Transverse colon (tissue), 4 donors: ENCODE results near the gene ABCG1. TPM values are rescaled to one million over a fixed set of nuclear protein-coding genes. Genes with fewer than 3 reads are reported as not detected.

ENCODE experiments used
- DNase-seq: peaks from one replicate; pipeline ENCODE4 v3.0.0-alpha.2; 2019
- H3K27ac ChIP-seq, 4 donors: fragments of 200-600 bp; sonication (generic); 2 replicates each; pipeline ENCODE4 v1.5.1; 2016 to 2018; ENCODE audit warnings: inconsistent platforms in 4 of 4
- H3K27me3 ChIP-seq: fragments of 200-600 bp; sonication (generic); 2 replicates; pipeline ENCODE4 v1.5.1; 2017; ENCODE audit warnings: inconsistent platforms
- H3K36me3 ChIP-seq, 4 donors: fragments of 200-600 bp; sonication (generic); 2 replicates each; pipeline ENCODE4 v1.5.1; 2017 to 2019; ENCODE audit warnings: inconsistent platforms in 4 of 4
- H3K4me1 ChIP-seq, 4 donors: fragments of 200-600 bp; sonication (generic); 2 replicates each; pipeline ENCODE4 v1.5.1; 2017 to 2020; ENCODE audit warnings: inconsistent platforms in 4 of 4
- H3K4me3 ChIP-seq, 4 donors: fragments of 200-600 bp; sonication (generic); 1 replicate in 1 of 4; 2 replicates in 3 of 4; pipeline versions ENCODE4 v1.5.1 to v1.6.1; 2017 to 2019; ENCODE audit warnings: inconsistent platforms in 4 of 4
- H3K9me3 ChIP-seq, 2 donors: fragments of 200-600 bp; sonication (generic); 2 replicates each; pipeline ENCODE4 v1.5.1; 2017 to 2019; ENCODE audit warnings: inconsistent platforms in 2 of 2
- EP300 ChIP-seq: sonication (generic); formaldehyde crosslinking; IDR thresholded peaks from one replicate; pipeline ENCODE4 v1.6.1; 2017; ENCODE audit warnings: antibody characterized with exemption, low read depth
- POLR2A ChIP-seq: fragments of 450-650 bp; IDR thresholded peaks from one replicate; pipeline ENCODE4 v1.6.1; 2016; ENCODE audit warnings: antibody characterized with exemption, mild to moderate bottlenecking, moderate library complexity
- POLR2AphosphoS5 ChIP-seq, 3 donors: sonication (generic); formaldehyde crosslinking; IDR thresholded peaks; one replicate each; pipeline ENCODE4 v1.6.1; 2016; ENCODE audit warnings: antibody characterized with exemption in 3 of 3
- WGBS, 2 donors: methylation state at CpG; one replicate each; pipeline ENCODE4 v1.1.5; 2018; ENCODE audit warnings: low coverage in 1 of 2; 5-methylcytosine and 5-hydroxymethylcytosine counted together
- in situ Hi-C, 4 donors: fragments of 200-750 bp; cut with MboI; loops; one replicate each; pipeline versions ENCODE4 v1.15.0 to v1.15.1; 2017; ENCODE audit warnings: low sequenced_read_pairs in 3 of 4, low pct_ligation_motif_present in 1 of 4, low pct_unique_long_range_greater_than_20kb in 1 of 4
- intact Hi-C: fragments of 100-400 bp; cut with DNase I; formaldehyde crosslinking; loops from one replicate; pipeline ENCODE4 v1.15.1; 2023; ENCODE audit warnings: low total_unique reads
- total RNA-seq, 4 donors: library from RNA; depleted of rRNA; stranded (reverse); fragments of >200 nt; gene quantifications; one replicate each; pipeline ENCODE4 v1.1.0, GENCODE V29; 2016
- TF ChIP-seq, protein P1 (sequence below), 5 experiments: fragments of 200-600 bp in 3 of 5; fragments of 450-650 bp in 2 of 5; sonication (generic) in 3 of 5; IDR thresholded peaks; 1 replicate in 2 of 5; 2 replicates in 3 of 5; pipeline ENCODE4 v1.5.1; 2016 to 2017; ENCODE audit warnings: antibody characterized with exemption in 5 of 5, inconsistent platforms in 3 of 5, mild to moderate bottlenecking in 2 of 5, moderate library complexity in 1 of 5

Gene ABCG1
- total RNA-seq, 4 donors from 2014 or later = 17.1 to 67.7 (median 53.2) TPM

DNA sequence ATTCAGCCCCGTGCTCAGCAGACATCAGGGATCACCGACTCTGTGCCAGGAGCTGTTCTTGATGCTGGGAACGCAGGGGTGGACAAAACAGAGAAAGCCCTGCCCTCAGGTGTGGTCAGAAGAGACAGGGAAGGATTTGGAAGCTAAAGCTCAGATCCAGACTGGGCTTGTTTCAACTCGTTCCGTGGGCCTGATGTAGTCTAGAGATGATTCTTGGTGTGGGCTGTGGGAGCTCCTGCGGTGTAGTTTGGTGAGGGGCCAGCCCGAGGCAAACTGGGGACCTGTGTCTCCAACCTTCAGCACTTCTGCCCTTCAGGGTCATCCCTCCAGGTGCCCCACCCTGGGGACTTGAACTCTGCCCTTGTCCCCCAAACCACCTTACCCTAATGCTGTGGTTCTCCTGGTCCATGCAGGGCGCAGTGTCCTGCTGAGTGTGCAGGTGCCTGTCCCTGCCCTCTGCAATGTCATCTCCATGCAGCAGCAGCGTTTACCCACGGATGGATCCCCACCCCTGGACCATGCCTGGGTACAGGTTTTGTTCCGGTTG is 17.3 kb upstream of the ABCG1 start:
- in situ Hi-C loops = no loop called here
- no peaks in the 10 kb centered on the region for H3K9me3 ChIP-seq
- TF ChIP-seq, protein P1, sequence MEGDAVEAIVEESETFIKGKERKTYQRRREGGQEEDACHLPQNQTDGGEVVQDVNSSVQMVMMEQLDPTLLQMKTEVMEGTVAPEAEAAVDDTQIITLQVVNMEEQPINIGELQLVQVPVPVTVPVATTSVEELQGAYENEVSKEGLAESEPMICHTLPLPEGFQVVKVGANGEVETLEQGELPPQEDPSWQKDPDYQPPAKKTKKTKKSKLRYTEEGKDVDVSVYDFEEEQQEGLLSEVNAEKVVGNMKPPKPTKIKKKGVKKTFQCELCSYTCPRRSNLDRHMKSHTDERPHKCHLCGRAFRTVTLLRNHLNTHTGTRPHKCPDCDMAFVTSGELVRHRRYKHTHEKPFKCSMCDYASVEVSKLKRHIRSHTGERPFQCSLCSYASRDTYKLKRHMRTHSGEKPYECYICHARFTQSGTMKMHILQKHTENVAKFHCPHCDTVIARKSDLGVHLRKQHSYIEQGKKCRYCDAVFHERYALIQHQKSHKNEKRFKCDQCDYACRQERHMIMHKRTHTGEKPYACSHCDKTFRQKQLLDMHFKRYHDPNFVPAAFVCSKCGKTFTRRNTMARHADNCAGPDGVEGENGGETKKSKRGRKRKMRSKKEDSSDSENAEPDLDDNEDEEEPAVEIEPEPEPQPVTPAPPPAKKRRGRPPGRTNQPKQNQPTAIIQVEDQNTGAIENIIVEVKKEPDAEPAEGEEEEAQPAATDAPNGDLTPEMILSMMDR (IDR thresholded peaks at IDR 0.05) = no peak
- TF ChIP-seq POLR2A = no peak
- TF ChIP-seq EP300 = no peak
- TF ChIP-seq POLR2AphosphoS5 (IDR thresholded peaks at IDR 0.05) = no peak

DNA sequence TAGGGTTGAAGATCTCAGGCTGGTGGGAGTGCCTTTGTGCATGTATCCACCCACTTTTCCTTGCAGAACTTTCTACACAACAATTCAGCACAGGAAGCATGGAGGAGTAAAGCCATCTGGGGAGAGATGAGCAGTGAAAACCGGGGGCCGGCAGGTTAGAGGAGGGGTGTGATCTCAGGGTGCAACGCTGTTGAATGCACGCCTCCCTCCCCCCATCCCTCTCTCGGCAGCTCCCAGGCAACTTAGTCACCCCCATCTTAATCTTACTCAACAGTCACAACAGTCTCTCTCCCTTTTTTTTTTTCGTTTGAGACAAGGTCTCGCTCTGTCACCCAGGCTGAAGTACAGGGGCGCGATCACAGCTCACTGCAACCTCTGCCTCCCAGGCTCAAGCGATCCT is 16.6 kb upstream of the ABCG1 start:
- Histone ChIP-seq H3K4me1 (peaks cover 7 to 34% (median 18%) of the 10 kb centered on the region in 4 donors), H3K27ac (no peak overlapping the region), H3K27me3 (no peaks in the 10 kb centered on the region), H3K4me3 (no peak overlapping the region), H3K9me3 (no peaks in the 10 kb centered on the region), H3K36me3 (no peaks in the 10 kb centered on the region)
- WGBS, 2 donors = 86 to 96% methylated on average over 3 to 10 of the region's 10 CpGs
- in situ Hi-C loops = no loop called here
- TF ChIP-seq POLR2AphosphoS5 (IDR thresholded peaks at IDR 0.05) (no peak), EP300 (no peak), POLR2A (no peak)
- TF ChIP-seq, protein P1 (IDR thresholded peaks at IDR 0.05) = no peak
- DNase-seq = no peak
- intact Hi-C loops = no loop called here

More for the DNA sequence above, 17.3 kb upstream of the ABCG1 start:
- no peak overlapping the region for H3K27ac ChIP-seq
- 76 to 100% methylated on average over 2 to 11 of the region's 11 CpGs for WGBS, 2 donors
- no peaks in the 10 kb centered on the region for H3K27me3 ChIP-seq
- intact Hi-C loops = no loop called here
- DNase-seq = no peak
- H3K4me3 ChIP-seq = no peak overlapping the region
- H3K4me1 ChIP-seq = peaks cover 7 to 34% (median 18%) of the 10 kb centered on the region in 4 donors
- no peaks in the 10 kb centered on the region for H3K36me3 ChIP-seq

GRCh38 chr21:42203321-42203720 is 15.6 kb upstream of the ABCG1 start:
- in situ Hi-C loops = no loop called here
- TF ChIP-seq POLR2AphosphoS5 (IDR thresholded peaks at IDR 0.05) = no peak
- TF ChIP-seq, protein P1 (IDR thresholded peaks at IDR 0.05) = no peak
- no peak for TF ChIP-seq POLR2A
- no peak for TF ChIP-seq EP300
- Histone ChIP-seq H3K27ac (no peak overlapping the region), H3K4me3 (no peak overlapping the region), H3K27me3 (no peaks in the 10 kb centered on the region), H3K36me3 (no peaks in the 10 kb centered on the region), H3K4me1 (peaks cover 7 to 34% (median 18%) of the 10 kb centered on the region in 4 donors), H3K9me3 (no peaks in the 10 kb centered on the region)
- intact Hi-C loops = no loop called here
- no peak for DNase-seq
- WGBS, 2 donors = 52 to 82% methylated on average over 3 to 5 of the region's 5 CpGs

DNA sequence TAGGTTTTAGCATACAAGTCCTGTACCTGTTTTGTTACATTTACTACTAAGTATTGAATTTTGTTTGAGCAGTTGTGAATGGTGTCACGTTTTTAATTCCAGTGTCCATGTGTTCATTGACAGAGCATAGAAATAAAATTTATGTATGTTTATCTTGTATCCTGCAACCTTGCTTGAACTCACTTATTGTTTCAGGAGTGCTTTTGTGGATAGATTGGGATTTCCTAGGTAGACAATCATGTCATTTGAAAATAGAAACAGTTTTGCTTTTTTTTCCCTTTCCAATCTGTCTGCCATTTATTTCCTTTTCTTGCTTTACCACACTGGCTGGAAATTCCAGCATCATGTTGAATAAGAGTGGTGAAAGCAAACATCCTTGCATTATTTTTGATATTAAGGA is 15.0 kb upstream of the ABCG1 start:
- TF ChIP-seq, protein P1 (IDR thresholded peaks at IDR 0.05) = no peak
- TF ChIP-seq EP300 (no peak), POLR2A (no peak), POLR2AphosphoS5 (IDR thresholded peaks at IDR 0.05) (no peak)
- H3K4me1 ChIP-seq = peaks cover 3 to 28% (median 14%) of the 10 kb centered on the region in 4 donors
- H3K36me3 ChIP-seq = no peaks in the 10 kb centered on the region
- H3K4me3 ChIP-seq = no peak overlapping the region
- in situ Hi-C loops = no loop called here
- WGBS, 2 donors = 28 to 43% methylated on average over 1 of the region's 1 CpG
- H3K9me3 ChIP-seq = no peaks in the 10 kb centered on the region
- DNase-seq = no peak
- no peak overlapping the region for H3K27ac ChIP-seq
- H3K27me3 ChIP-seq = no peaks in the 10 kb centered on the region
- intact Hi-C loops = no loop called here
